PC-3 (cell line): ENCODE results near the gene TUBA4A. TPM values are rescaled to one million over a fixed set of nuclear protein-coding genes. Genes with fewer than 3 reads are reported as not detected.

Source experiments
- ATAC-seq: fragments of 200-7000 bp; cut with Tn5 transposase; 2 replicates; pipeline ENCODE4 v1.9.1; 2020; ENCODE audit warnings: mild to moderate bottlenecking, moderate library complexity
- BruUV-seq: library from RNA; stranded (reverse); fragments of 400-500 nt; replicated peaks from 2 replicates; lab custom pipeline; 2021; lab: Mats Ljungman, UMichigan
- CTCF ChIA-PET: fragments of 300-600 bp; sonication (Branson Sonifier 250); formaldehyde crosslinking; loops from one replicate; lab custom pipeline; 2022; ENCODE audit warnings: antibody characterized with exemption; lab: Charles Lee
- POLR2A ChIA-PET: fragments of 300-600 bp; sonication (Branson Sonifier 250); formaldehyde crosslinking; loops from one replicate; lab custom pipeline; 2022; ENCODE audit warnings: antibody characterized with exemption; ENCODE audit not compliant: unreplicated experiment; lab: Charles Lee
- DNase-seq: peaks from one replicate; pipeline ENCODE4 v3.0.0-alpha.2; 2015
- H2AFZ ChIP-seq: fragments of 300-600 bp; sonication (generic); 2 replicates; pipeline ENCODE4 v1.6.0; 2016; ENCODE audit warnings: antibody characterized with exemption, low read length
- H3F3A ChIP-seq: fragments of 300-600 bp; sonication (generic); one replicate; pipeline ENCODE4 v1.6.0; 2017; ENCODE audit warnings: antibody characterized with exemption, low read length, control low read depth, mild to moderate bottlenecking; ENCODE audit not compliant: unreplicated experiment
- H3K27ac ChIP-seq: fragments of 300-600 bp; sonication (generic); 2 replicates; pipeline ENCODE4 v1.5.1; 2016; ENCODE audit warnings: mild to moderate bottlenecking, low read length
- H3K27me3 ChIP-seq: fragments of 300-600 bp; sonication (generic); 2 replicates; pipeline ENCODE4 v1.6.1; 2016; ENCODE audit warnings: low read length, mixed read lengths
- H3K36me3 ChIP-seq: fragments of 300-600 bp; sonication (generic); 2 replicates; pipeline ENCODE4 v1.6.1; 2016; ENCODE audit warnings: low read depth, mixed run types, low read length, mixed read lengths
- H3K4me1 ChIP-seq: fragments of 300-600 bp; sonication (generic); 2 replicates; pipeline ENCODE4 v1.5.1; 2016; ENCODE audit warnings: low read length; ENCODE audit not compliant: insufficient read depth
- H3K4me2 ChIP-seq: fragments of 300-600 bp; sonication (generic); 2 replicates; pipeline ENCODE4 v1.6.0; 2016; ENCODE audit warnings: low read length
- H3K4me3 ChIP-seq: fragments of 300-600 bp; sonication (generic); 2 replicates; pipeline ENCODE4 v1.5.1; 2016; ENCODE audit warnings: mild to moderate bottlenecking, low read length, mixed read lengths
- H3K79me2 ChIP-seq: fragments of 300-600 bp; sonication (generic); 2 replicates; pipeline ENCODE4 v1.6.1; 2017; ENCODE audit warnings: low read length, mixed read lengths
- H3K9ac ChIP-seq: fragments of 300-600 bp; sonication (generic); 2 replicates; pipeline ENCODE4 v1.6.0; 2016; ENCODE audit warnings: mild to moderate bottlenecking, low read length
- H3K9me2 ChIP-seq: fragments of 300-600 bp; sonication (generic); replicated peaks from 2 replicates; pipeline ENCODE4 v1.6.1; 2016; ENCODE audit warnings: mixed run types, low read length, mixed read lengths
- H3K9me3 ChIP-seq: fragments of 300-600 bp; sonication (generic); 2 replicates; pipeline ENCODE4 v1.6.1; 2016; ENCODE audit warnings: low read length, mixed read lengths
- H4K20me1 ChIP-seq: fragments of 300-600 bp; sonication (generic); 2 replicates; pipeline ENCODE4 v1.6.1; 2016; ENCODE audit warnings: low read length, mixed read lengths
- EZH2 ChIP-seq: fragments of 300-600 bp; sonication (generic); IDR thresholded peaks from one replicate; pipeline ENCODE4 v1.6.1; 2017; ENCODE audit warnings: antibody characterized with exemption, mild to moderate bottlenecking, low read length; ENCODE audit not compliant: unreplicated experiment
- EZH2phosphoT487 ChIP-seq: fragments of 300-600 bp; sonication (generic); IDR thresholded peaks from 2 replicates; pipeline ENCODE4 v1.6.1; 2018; ENCODE audit warnings: mild to moderate bottlenecking, antibody characterized with exemption, low read length, borderline replicate concordance
- intact Hi-C: fragments of 100-400 bp; cut with micrococcal nuclease; formaldehyde crosslinking; loops from 2 replicates; pipeline ENCODE4 v1.9.0; 2023
- total RNA-seq: library from RNA; depleted of rRNA; stranded (reverse); fragments of >200 nt; gene quantifications from 2 replicates; pipeline ENCODE4 v1.2.3, GENCODE V29; 2014
- TF ChIP-seq, protein P1 (sequence below): fragments of 300-600 bp; sonication (generic); conservative IDR thresholded peaks from 2 replicates; pipeline ENCODE4 v1.5.1; 2017; ENCODE audit warnings: antibody characterized with exemption, low read depth, mild to moderate bottlenecking, low read length

Gene TUBA4A
- total RNA-seq, 1 experiment from 2014 or later, result 75.4 TPM

- Histone ChIP-seq H3K9ac (no peak overlapping the region), H3K27ac (no peak overlapping the region), H3K4me1 (peaks cover 11% of the 10 kb centered on the region), H2AFZ (no peak overlapping the region), H3K4me3 (no peak overlapping the region), H3K79me2 (no peaks in the 10 kb centered on the region), H3K9me3 (no peaks in the 10 kb centered on the region), H3K27me3 (no peaks in the 10 kb centered on the region), H3K36me3 (peaks cover 3% of the 10 kb centered on the region; the same call in 1 of the 2 replicates), H3K4me2 (no peak overlapping the region), H4K20me1 (no peaks in the 10 kb centered on the region), H3F3A (no peaks in the 10 kb centered on the region), H3K9me2 (no peaks in the 10 kb centered on the region)
- DNase-seq (no peak), ATAC-seq (no peak)
- TF ChIP-seq EZH2phosphoT487 (no peak), EZH2 (no peak)
- TF ChIP-seq, protein P1, sequence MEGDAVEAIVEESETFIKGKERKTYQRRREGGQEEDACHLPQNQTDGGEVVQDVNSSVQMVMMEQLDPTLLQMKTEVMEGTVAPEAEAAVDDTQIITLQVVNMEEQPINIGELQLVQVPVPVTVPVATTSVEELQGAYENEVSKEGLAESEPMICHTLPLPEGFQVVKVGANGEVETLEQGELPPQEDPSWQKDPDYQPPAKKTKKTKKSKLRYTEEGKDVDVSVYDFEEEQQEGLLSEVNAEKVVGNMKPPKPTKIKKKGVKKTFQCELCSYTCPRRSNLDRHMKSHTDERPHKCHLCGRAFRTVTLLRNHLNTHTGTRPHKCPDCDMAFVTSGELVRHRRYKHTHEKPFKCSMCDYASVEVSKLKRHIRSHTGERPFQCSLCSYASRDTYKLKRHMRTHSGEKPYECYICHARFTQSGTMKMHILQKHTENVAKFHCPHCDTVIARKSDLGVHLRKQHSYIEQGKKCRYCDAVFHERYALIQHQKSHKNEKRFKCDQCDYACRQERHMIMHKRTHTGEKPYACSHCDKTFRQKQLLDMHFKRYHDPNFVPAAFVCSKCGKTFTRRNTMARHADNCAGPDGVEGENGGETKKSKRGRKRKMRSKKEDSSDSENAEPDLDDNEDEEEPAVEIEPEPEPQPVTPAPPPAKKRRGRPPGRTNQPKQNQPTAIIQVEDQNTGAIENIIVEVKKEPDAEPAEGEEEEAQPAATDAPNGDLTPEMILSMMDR, result no peak
- POLR2A ChIA-PET, result no interaction called here
- no TSS peak for BruUV-seq
- intact Hi-C loops, result no loop called here
- CTCF ChIA-PET, result interaction anchor here (0.5 kb wide), 1 partner anchor 113 kb away, joined by 3 read pairs; no protein-coding TSS in a partner anchor
These were observed 32.2 kb upstream of the TUBA4A start for GRCh38 chr2:219285894-219286425.

DNA sequence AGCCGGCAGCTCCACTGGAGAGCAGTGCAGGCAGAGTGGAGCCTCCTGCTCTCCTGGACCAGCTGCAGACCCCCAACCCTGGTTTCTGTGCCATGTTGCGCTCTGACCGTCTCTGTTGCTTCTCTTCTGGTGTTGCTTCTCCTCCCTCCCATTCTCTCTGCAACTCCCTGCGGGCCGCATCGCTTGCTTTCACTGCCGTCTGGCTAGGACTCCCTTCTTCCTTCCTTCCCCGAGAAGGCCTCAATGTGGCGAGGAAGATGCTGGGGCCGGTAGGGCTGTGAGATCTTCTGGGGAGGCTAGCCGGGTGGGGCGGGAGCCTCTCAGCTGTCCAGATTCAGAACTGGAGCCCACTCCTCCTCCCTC, 31.6 kb upstream of the TUBA4A start:
- peaks cover 12% of the 10 kb centered on the region for H3K4me1 ChIP-seq
- ATAC-seq, result no peak
- peaks cover 3% of the 10 kb centered on the region for H3K79me2 ChIP-seq
- TF ChIP-seq EZH2phosphoT487, result no peak
- TF ChIP-seq, protein P1, result no peak
- no peak for TF ChIP-seq EZH2
- no peaks in the 10 kb centered on the region for H4K20me1 ChIP-seq
- H3K27me3 ChIP-seq, result no peaks in the 10 kb centered on the region
- intact Hi-C loops, result no loop called here
- no peak overlapping the region for H3K27ac ChIP-seq
- H3K4me2 ChIP-seq, result no peak overlapping the region
- no peak overlapping the region for H3K9ac ChIP-seq
- H3K36me3 ChIP-seq, result peaks cover 3% of the 10 kb centered on the region; the same call in 1 of the 2 replicates
- H3K4me3 ChIP-seq, result no peak overlapping the region
- H3K9me3 ChIP-seq, result no peaks in the 10 kb centered on the region
- no peaks in the 10 kb centered on the region for H3K9me2 ChIP-seq
- no peak for DNase-seq
- BruUV-seq, result no TSS peak
- no peak overlapping the region for H2AFZ ChIP-seq
- no peaks in the 10 kb centered on the region for H3F3A ChIP-seq
- ChIA-PET CTCF (no interaction called here), POLR2A (no interaction called here)
